ENCODE results near the gene ADSS1. TPM values are rescaled to one million over a fixed set of nuclear protein-coding genes. Genes with fewer than 3 reads are reported as not detected.

ADSS1 gene
- total RNA-seq, 1 experiment from 2014 or later, result 3.2 TPM

- Mint-ChIP-seq H3K27ac (ENCODE audit: unreplicated experiment) (no peak overlapping the region), H3K4me3 (ENCODE audit: unreplicated experiment) (no peak overlapping the region), H3K4me1 (ENCODE audit: low read depth, unreplicated experiment) (peaks cover 65% of the 10 kb centered on the region), H3K36me3 (ENCODE audit: insufficient read depth, unreplicated experiment) (peaks cover 10% of the 10 kb centered on the region), H3K9me3 (ENCODE audit: unreplicated experiment) (no peaks in the 10 kb centered on the region), H3K27me3 (ENCODE audit: insufficient read depth, unreplicated experiment) (no peaks in the 10 kb centered on the region)
- no peak for DNase-seq
- H3K36me3 ChIP-seq (ENCODE audit: control insufficient read depth, insufficient read depth, low read length), result no peaks in the 10 kb centered on the region
- no TSS peak for BruUV-seq (replicated peaks)
- CTCF ChIA-PET, result interaction anchor here (0.8 to 1.2 kb wide), 3 partner anchors 14 to 65 kb away, joined by 3 to 5 read pairs (median 3); no protein-coding TSS in a partner anchor
- POLR2A ChIA-PET, result no interaction called here
- H3K9me3 ChIP-seq, result no peaks in the 10 kb centered on the region
- no peak for TF ChIP-seq CTCF (IDR thresholded peaks at IDR 0.05; ENCODE audit: insufficient read depth in 1 of 2, low read depth in 1 of 2, low read length in 1 of 2, severe bottlenecking in 1 of 2, unreplicated experiment in 1 of 2)
- H3K4me1 ChIP-seq, result peaks cover 73% of the 10 kb centered on the region
- intact Hi-C loops (cut with micrococcal nuclease; ENCODE audit: unreplicated experiment), result no loop called here
- no peaks in the 10 kb centered on the region for H3K27me3 ChIP-seq (replicated peaks; ENCODE audit: control insufficient read depth, insufficient read depth, low read length)
- H3K4me3 ChIP-seq (ENCODE audit: low read depth, low read length), result no peak overlapping the region
Measured at GRCh38 chr14:104684449-104684821, 39.6 kb upstream of the ADSS1 start.

- Mint-ChIP-seq H3K27me3 (ENCODE audit: insufficient read depth, unreplicated experiment) (no peaks in the 10 kb centered on the region), H3K36me3 (ENCODE audit: insufficient read depth, unreplicated experiment) (peaks cover 10% of the 10 kb centered on the region), H3K4me3 (ENCODE audit: unreplicated experiment) (peak overlapping the region; percentile 15), H3K27ac (ENCODE audit: unreplicated experiment) (peak overlapping the region; percentile 65), H3K4me1 (ENCODE audit: low read depth, unreplicated experiment) (peaks cover 58% of the 10 kb centered on the region), H3K9me3 (ENCODE audit: unreplicated experiment) (no peaks in the 10 kb centered on the region)
- peak in 1 of 2 experiments; percentile 48 for TF ChIP-seq CTCF (IDR thresholded peaks at IDR 0.05; ENCODE audit: insufficient read depth in 1 of 2, low read depth in 1 of 2, low read length in 1 of 2, severe bottlenecking in 1 of 2, unreplicated experiment in 1 of 2)
- intact Hi-C loops (cut with micrococcal nuclease; ENCODE audit: unreplicated experiment), result loop anchor here (1.0 to 5.0 kb wide), 2 partner anchors 23 to 33 kb away; no protein-coding TSS in a partner anchor
- Histone ChIP-seq H3K9me3 (no peaks in the 10 kb centered on the region), H3K36me3 (ENCODE audit: control insufficient read depth, insufficient read depth, low read length) (no peaks in the 10 kb centered on the region), H3K4me3 (ENCODE audit: low read depth, low read length) (no peak overlapping the region), H3K4me1 (peaks cover 66% of the 10 kb centered on the region), H3K27me3 (replicated peaks; ENCODE audit: control insufficient read depth, insufficient read depth, low read length) (no peaks in the 10 kb centered on the region)
- no TSS peak for BruUV-seq (replicated peaks)
- CTCF ChIA-PET, result interaction anchor here (0.5 to 1.2 kb wide), 5 partner anchors 13 to 252 kb away, joined by 3 to 5 read pairs (median 4); no protein-coding TSS in a partner anchor
- peak; percentile 52 to 68 for DNase-seq
- POLR2A ChIA-PET, result no interaction called here
Measured at GRCh38 chr14:104685216-104685997, 38.6 kb upstream of the ADSS1 start.

- intact Hi-C loops (cut with micrococcal nuclease; ENCODE audit: unreplicated experiment), result loop anchor here (1.0 to 5.0 kb wide), 2 partner anchors 22 to 34 kb away; no protein-coding TSS in a partner anchor
- H3K27me3 Mint-ChIP-seq (ENCODE audit: insufficient read depth, unreplicated experiment), result no peaks in the 10 kb centered on the region
- no peaks in the 10 kb centered on the region for H3K36me3 ChIP-seq (ENCODE audit: control insufficient read depth, insufficient read depth, low read length)
- no peak overlapping the region for H3K4me3 ChIP-seq (ENCODE audit: low read depth, low read length)
- no peaks in the 10 kb centered on the region for H3K9me3 Mint-ChIP-seq (ENCODE audit: unreplicated experiment)
- CTCF ChIA-PET, result interaction anchor here (1.0 kb wide), 1 partner anchor 64 kb away, joined by 4 read pairs; no protein-coding TSS in a partner anchor
- H3K4me3 Mint-ChIP-seq (ENCODE audit: unreplicated experiment), result peak overlapping the region; percentile 36
- no peak for TF ChIP-seq CTCF (IDR thresholded peaks at IDR 0.05; ENCODE audit: insufficient read depth in 1 of 2, low read depth in 1 of 2, low read length in 1 of 2, severe bottlenecking in 1 of 2, unreplicated experiment in 1 of 2)
- DNase-seq, result no peak
- no TSS peak for BruUV-seq (replicated peaks)
- H3K4me1 Mint-ChIP-seq (ENCODE audit: low read depth, unreplicated experiment), result peaks cover 52% of the 10 kb centered on the region
- POLR2A ChIA-PET, result no interaction called here
- H3K27ac Mint-ChIP-seq (ENCODE audit: unreplicated experiment), result peak overlapping the region; percentile 96
- H3K36me3 Mint-ChIP-seq (ENCODE audit: insufficient read depth, unreplicated experiment), result peaks cover 10% of the 10 kb centered on the region
- H3K27me3 ChIP-seq (replicated peaks; ENCODE audit: control insufficient read depth, insufficient read depth, low read length), result no peaks in the 10 kb centered on the region
- peaks cover 66% of the 10 kb centered on the region for H3K4me1 ChIP-seq
- H3K9me3 ChIP-seq, result no peaks in the 10 kb centered on the region
Measured at GRCh38 chr14:104685998-104686610, 37.9 kb upstream of the ADSS1 start.
